Esophagus squamous epithelium (tissue), 4 donors: ENCODE measurements around the gene MAGEA4.
"Not testable (repeated sequence)": the region's sequence is repeated elsewhere in the genome, so short reads cannot be mapped to it uniquely, and the experiment has no call there.

Experiments used
- POLR2A ChIP-seq, 4 donors: fragments of 450-650 bp; IDR thresholded peaks; one replicate each; pipeline ENCODE4 v1.6.1; 2017; ENCODE audit warnings: antibody characterized with exemption in 4 of 4, mild to moderate bottlenecking in 4 of 4, moderate library complexity in 3 of 4
- TF ChIP-seq, protein P1 (sequence below), 6 experiments: fragments of 450-650 bp in 4 of 6; fragments of 200-600 bp in 2 of 6; sonication (generic) in 2 of 6; IDR thresholded peaks; one replicate each; pipeline ENCODE4 v1.5.1; 2016 to 2019; ENCODE audit warnings: antibody characterized with exemption in 6 of 6, mild to moderate bottlenecking in 4 of 6, moderate library complexity in 4 of 6

DNA sequence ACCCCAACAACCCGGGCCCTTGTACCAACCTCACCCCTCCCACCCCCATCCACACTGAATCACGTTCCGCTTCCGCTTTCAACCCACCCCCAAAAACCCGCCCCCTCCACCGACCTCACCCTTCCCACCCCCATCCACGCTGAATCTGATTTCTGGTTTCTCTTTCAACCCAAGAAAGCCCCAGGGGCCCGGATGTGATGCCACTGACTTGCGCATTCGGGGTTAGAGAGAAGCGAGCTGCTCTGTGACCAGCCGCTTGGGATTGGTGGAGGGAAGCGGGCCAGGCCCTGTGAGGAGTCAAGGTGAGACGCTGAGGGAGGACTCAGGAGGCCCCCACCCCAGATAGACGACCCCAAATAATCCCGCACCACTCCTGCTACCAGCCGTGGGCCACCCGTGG is 6.0 kb downstream of the MAGEA4 start:
- TF ChIP-seq, protein P1, sequence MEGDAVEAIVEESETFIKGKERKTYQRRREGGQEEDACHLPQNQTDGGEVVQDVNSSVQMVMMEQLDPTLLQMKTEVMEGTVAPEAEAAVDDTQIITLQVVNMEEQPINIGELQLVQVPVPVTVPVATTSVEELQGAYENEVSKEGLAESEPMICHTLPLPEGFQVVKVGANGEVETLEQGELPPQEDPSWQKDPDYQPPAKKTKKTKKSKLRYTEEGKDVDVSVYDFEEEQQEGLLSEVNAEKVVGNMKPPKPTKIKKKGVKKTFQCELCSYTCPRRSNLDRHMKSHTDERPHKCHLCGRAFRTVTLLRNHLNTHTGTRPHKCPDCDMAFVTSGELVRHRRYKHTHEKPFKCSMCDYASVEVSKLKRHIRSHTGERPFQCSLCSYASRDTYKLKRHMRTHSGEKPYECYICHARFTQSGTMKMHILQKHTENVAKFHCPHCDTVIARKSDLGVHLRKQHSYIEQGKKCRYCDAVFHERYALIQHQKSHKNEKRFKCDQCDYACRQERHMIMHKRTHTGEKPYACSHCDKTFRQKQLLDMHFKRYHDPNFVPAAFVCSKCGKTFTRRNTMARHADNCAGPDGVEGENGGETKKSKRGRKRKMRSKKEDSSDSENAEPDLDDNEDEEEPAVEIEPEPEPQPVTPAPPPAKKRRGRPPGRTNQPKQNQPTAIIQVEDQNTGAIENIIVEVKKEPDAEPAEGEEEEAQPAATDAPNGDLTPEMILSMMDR (IDR thresholded peaks at IDR 0.05), result not testable (repeated sequence)
- not testable (repeated sequence) for TF ChIP-seq POLR2A (IDR thresholded peaks at IDR 0.05)
